ENCODE data around the gene KATNB1.
A peak's percentile ranks its signal among the peaks of the same experiment; 100 is the strongest.

The KATNB1 gene

GRCh38 chr16:57732714-57733113, 2.9 kb upstream of the KATNB1 start:
- no peak for DNase-seq
- H4K5ac ChIP-seq (ENCODE audit: low read length) = no peak overlapping the region
- no peak overlapping the region for H3K4ac ChIP-seq (ENCODE audit: low read depth, low read length)
- no peaks in the 10 kb centered on the region for H3K79me2 ChIP-seq (ENCODE audit: control insufficient read depth, insufficient read depth, low read length)
- H3K4me1 ChIP-seq (ENCODE audit: control insufficient read depth, low read depth, low read length) = no peaks in the 10 kb centered on the region
- H3K36me3 ChIP-seq (ENCODE audit: control insufficient read depth, insufficient read depth, low read length) = no peaks in the 10 kb centered on the region
- H2BK5ac ChIP-seq (ENCODE audit: low read length) = no peak overlapping the region
- H3K23ac ChIP-seq (ENCODE audit: low read length) = no peak overlapping the region
- no peak overlapping the region for H3K4me3 ChIP-seq (ENCODE audit: low read length)
- H3K9ac ChIP-seq (ENCODE audit: low read length) = no peak overlapping the region
- H2BK120ac ChIP-seq (ENCODE audit: low read depth, low read length) = no peak overlapping the region
- H3K27ac ChIP-seq (ENCODE audit: low read depth, low read length) = no peak overlapping the region
- no peak overlapping the region for H4K8ac ChIP-seq (ENCODE audit: low read depth, low read length)
- no peak overlapping the region for H2AK5ac ChIP-seq (ENCODE audit: low read length)
- no peak overlapping the region for H3K4me2 ChIP-seq (ENCODE audit: low read length)
- H3K56ac ChIP-seq (ENCODE audit: low read length) = no peak overlapping the region
- H3K79me1 ChIP-seq (ENCODE audit: low read length) = peaks cover 2% of the 10 kb centered on the region
- no peaks in the 10 kb centered on the region for H3K27me3 ChIP-seq (ENCODE audit: insufficient read depth, low read length, poor library complexity)
- H3K18ac ChIP-seq (ENCODE audit: low read length) = no peak overlapping the region
- no CpG with 5 or more reads among the region's 2 CpGs for WGBS (ENCODE audit: extremely low coverage, insufficient coverage, low lambda C conversion rate)
- no peak overlapping the region for H2BK15ac ChIP-seq (replicated peaks; ENCODE audit: low read depth)

DNA sequence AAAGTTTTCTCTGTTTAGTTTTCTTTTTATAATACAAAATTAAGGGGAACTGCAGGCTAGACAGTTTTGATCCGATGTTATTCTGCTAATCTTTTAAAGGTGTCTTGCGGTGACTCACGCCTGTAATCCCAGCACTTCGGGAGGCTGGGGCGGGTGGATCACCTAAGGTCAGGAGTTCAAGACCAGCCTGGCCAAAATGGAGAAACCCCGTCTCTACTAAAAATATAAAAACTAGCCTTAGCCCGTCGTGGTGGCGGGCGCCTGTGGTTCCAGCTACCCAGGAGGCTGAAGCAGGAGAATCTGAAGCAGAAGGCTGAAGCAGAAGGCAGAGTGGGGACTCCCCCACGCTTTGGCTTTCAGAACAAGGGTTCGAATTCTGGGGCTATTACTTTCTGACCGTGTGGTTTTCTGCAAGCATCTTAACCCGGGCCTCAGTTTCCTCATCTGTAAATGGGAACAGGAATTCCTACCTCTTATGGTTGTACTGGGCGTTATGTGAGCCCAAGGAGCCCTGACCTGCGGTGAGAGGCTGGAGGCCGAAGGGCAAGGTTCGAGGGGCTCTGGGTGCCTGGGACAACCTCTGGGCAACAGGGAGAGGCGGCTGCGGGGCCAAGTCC, 1.2 kb upstream of the KATNB1 start:
- Histone ChIP-seq H2AK5ac (ENCODE audit: low read length) (peak overlapping the region; percentile 93), H3K4me1 (ENCODE audit: control insufficient read depth, low read depth, low read length) (no peaks in the 10 kb centered on the region), H3K27me3 (ENCODE audit: insufficient read depth, low read length, poor library complexity) (no peaks in the 10 kb centered on the region), H3K18ac (ENCODE audit: low read length) (peak overlapping the region; percentile 86), H3K27ac (ENCODE audit: low read depth, low read length) (no peak overlapping the region), H3K4ac (ENCODE audit: low read depth, low read length) (peak overlapping the region; percentile 62), H3K23ac (ENCODE audit: low read length) (no peak overlapping the region), H3K4me2 (ENCODE audit: low read length) (peak overlapping the region; percentile 92), H3K4me3 (ENCODE audit: low read length) (peak overlapping the region; percentile 93), H2BK15ac (replicated peaks; ENCODE audit: low read depth) (no peak overlapping the region), H3K9ac (ENCODE audit: low read length) (peak overlapping the region; percentile 98), H3K79me1 (ENCODE audit: low read length) (peaks cover 2% of the 10 kb centered on the region), H4K5ac (ENCODE audit: low read length) (no peak overlapping the region), H3K36me3 (ENCODE audit: control insufficient read depth, insufficient read depth, low read length) (no peaks in the 10 kb centered on the region), H3K79me2 (ENCODE audit: control insufficient read depth, insufficient read depth, low read length) (no peaks in the 10 kb centered on the region), H3K56ac (ENCODE audit: low read length) (peak overlapping the region; percentile 89), H2BK120ac (ENCODE audit: low read depth, low read length) (no peak overlapping the region), H2BK5ac (ENCODE audit: low read length) (peak overlapping the region; percentile 83), H4K8ac (ENCODE audit: low read depth, low read length) (peak overlapping the region; percentile 70)
- DNase-seq = no peak
- WGBS (ENCODE audit: extremely low coverage, insufficient coverage, low lambda C conversion rate) = no CpG with 5 or more reads among the region's 20 CpGs

- Histone ChIP-seq H2BK120ac (ENCODE audit: low read depth, low read length) (no peak overlapping the region), H3K27me3 (ENCODE audit: insufficient read depth, low read length, poor library complexity) (no peaks in the 10 kb centered on the region), H2AK5ac (ENCODE audit: low read length) (peak overlapping the region; percentile 93), H3K18ac (ENCODE audit: low read length) (peak overlapping the region; percentile 86), H4K5ac (ENCODE audit: low read length) (no peak overlapping the region), H3K36me3 (ENCODE audit: control insufficient read depth, insufficient read depth, low read length) (no peaks in the 10 kb centered on the region), H3K4ac (ENCODE audit: low read depth, low read length) (peak overlapping the region; percentile 62), H3K23ac (ENCODE audit: low read length) (no peak overlapping the region), H3K79me1 (ENCODE audit: low read length) (peaks cover 2% of the 10 kb centered on the region), H3K4me1 (ENCODE audit: control insufficient read depth, low read depth, low read length) (no peaks in the 10 kb centered on the region), H2BK5ac (ENCODE audit: low read length) (peak overlapping the region; percentile 83), H3K56ac (ENCODE audit: low read length) (peak overlapping the region; percentile 89), H3K79me2 (ENCODE audit: control insufficient read depth, insufficient read depth, low read length) (no peaks in the 10 kb centered on the region), H3K4me2 (ENCODE audit: low read length) (peak overlapping the region; percentile 92), H3K9ac (ENCODE audit: low read length) (peak overlapping the region; percentile 98), H2BK15ac (replicated peaks; ENCODE audit: low read depth) (no peak overlapping the region), H4K8ac (ENCODE audit: low read depth, low read length) (no peak overlapping the region), H3K4me3 (ENCODE audit: low read length) (peak overlapping the region; percentile 93), H3K27ac (ENCODE audit: low read depth, low read length) (peak overlapping the region; percentile 35)
- WGBS (ENCODE audit: extremely low coverage, insufficient coverage, low lambda C conversion rate) = no CpG with 5 or more reads among the region's 45 CpGs
- DNase-seq = peak; percentile 100
Observed at GRCh38 chr16:57734925-57735754, 430 bp upstream of the KATNB1 start.

DNA sequence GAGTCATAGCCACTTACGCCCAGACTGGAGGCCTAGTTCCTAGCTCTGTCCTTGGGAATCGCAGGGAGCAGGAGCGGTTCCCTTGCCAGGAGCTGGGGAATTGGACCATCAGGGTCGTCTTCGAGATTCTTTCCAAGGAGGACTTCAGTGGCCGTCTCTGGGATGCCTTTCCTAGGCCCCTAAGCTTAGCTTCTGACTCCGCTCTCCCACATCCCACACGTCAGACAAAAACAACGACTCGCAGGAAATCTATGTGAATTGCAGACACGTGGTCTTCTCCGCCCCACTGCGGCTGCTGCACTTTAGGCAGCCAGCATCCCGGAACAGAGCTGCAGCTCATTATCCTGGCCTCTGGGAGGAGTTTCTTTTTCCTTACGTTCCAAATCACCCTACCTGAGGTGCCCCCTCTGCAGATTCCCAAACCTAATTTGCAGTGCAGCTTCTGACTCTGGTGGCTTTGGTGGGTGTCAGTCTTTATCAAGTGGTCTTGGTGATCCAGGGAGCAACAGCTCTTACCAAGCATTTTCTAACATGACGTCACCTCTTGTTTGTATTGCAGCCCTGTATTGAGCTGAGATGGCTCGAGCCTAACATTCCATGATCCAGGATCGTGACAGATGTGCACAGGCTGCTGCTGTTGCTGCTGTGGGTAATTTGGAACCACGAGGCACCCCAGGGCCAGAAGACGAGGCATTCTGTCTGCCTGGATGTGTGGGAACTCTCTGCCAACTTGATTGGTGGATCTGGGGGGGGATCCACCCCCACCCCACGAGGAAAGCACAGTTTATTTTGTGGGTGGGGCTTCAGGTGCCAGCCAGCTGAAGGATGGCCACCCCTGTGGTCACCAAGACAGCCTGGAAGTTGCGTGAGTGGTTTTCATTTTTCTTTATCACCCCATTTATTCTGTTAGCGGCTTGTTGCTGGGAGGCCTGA, 1.1 kb downstream of the KATNB1 start:
- H3K79me1 ChIP-seq (ENCODE audit: low read length) = peaks cover 2% of the 10 kb centered on the region
- H3K36me3 ChIP-seq (ENCODE audit: control insufficient read depth, insufficient read depth, low read length) = no peaks in the 10 kb centered on the region
- H3K79me2 ChIP-seq (ENCODE audit: control insufficient read depth, insufficient read depth, low read length) = no peaks in the 10 kb centered on the region
- H3K23ac ChIP-seq (ENCODE audit: low read length) = no peak overlapping the region
- peak; percentile 87 for DNase-seq
- H3K4me3 ChIP-seq (ENCODE audit: low read length) = peak overlapping the region; percentile 8
- no peak overlapping the region for H3K27ac ChIP-seq (ENCODE audit: low read depth, low read length)
- H4K5ac ChIP-seq (ENCODE audit: low read length) = no peak overlapping the region
- no peak overlapping the region for H2BK120ac ChIP-seq (ENCODE audit: low read depth, low read length)
- H2AK5ac ChIP-seq (ENCODE audit: low read length) = no peak overlapping the region
- H3K4ac ChIP-seq (ENCODE audit: low read depth, low read length) = no peak overlapping the region
- no peaks in the 10 kb centered on the region for H3K4me1 ChIP-seq (ENCODE audit: control insufficient read depth, low read depth, low read length)
- H3K56ac ChIP-seq (ENCODE audit: low read length) = peak overlapping the region; percentile 87
- no peak overlapping the region for H3K18ac ChIP-seq (ENCODE audit: low read length)
- peak overlapping the region; percentile 74 for H3K9ac ChIP-seq (ENCODE audit: low read length)
- no CpG with 5 or more reads among the region's 23 CpGs for WGBS (ENCODE audit: extremely low coverage, insufficient coverage, low lambda C conversion rate)
- H2BK5ac ChIP-seq (ENCODE audit: low read length) = no peak overlapping the region
- peak overlapping the region; percentile 42 for H3K4me2 ChIP-seq (ENCODE audit: low read length)
- no peak overlapping the region for H4K8ac ChIP-seq (ENCODE audit: low read depth, low read length)
- no peak overlapping the region for H2BK15ac ChIP-seq (replicated peaks; ENCODE audit: low read depth)
- no peaks in the 10 kb centered on the region for H3K27me3 ChIP-seq (ENCODE audit: insufficient read depth, low read length, poor library complexity)

- H4K5ac ChIP-seq (ENCODE audit: low read length) = no peak overlapping the region
- no peak overlapping the region for H3K27ac ChIP-seq (ENCODE audit: low read depth, low read length)
- no peaks in the 10 kb centered on the region for H3K36me3 ChIP-seq (ENCODE audit: control insufficient read depth, insufficient read depth, low read length)
- no peak overlapping the region for H3K4ac ChIP-seq (ENCODE audit: low read depth, low read length)
- no peaks in the 10 kb centered on the region for H3K27me3 ChIP-seq (ENCODE audit: insufficient read depth, low read length, poor library complexity)
- H3K56ac ChIP-seq (ENCODE audit: low read length) = no peak overlapping the region
- no CpG with 5 or more reads among the region's 7 CpGs for WGBS (ENCODE audit: extremely low coverage, insufficient coverage, low lambda C conversion rate)
- H3K18ac ChIP-seq (ENCODE audit: low read length) = no peak overlapping the region
- no peak overlapping the region for H2AK5ac ChIP-seq (ENCODE audit: low read length)
- H2BK15ac ChIP-seq (replicated peaks; ENCODE audit: low read depth) = no peak overlapping the region
- peaks cover 2% of the 10 kb centered on the region for H3K79me1 ChIP-seq (ENCODE audit: low read length)
- no peak overlapping the region for H2BK120ac ChIP-seq (ENCODE audit: low read depth, low read length)
- no peak for DNase-seq
- no peak overlapping the region for H4K8ac ChIP-seq (ENCODE audit: low read depth, low read length)
- H3K9ac ChIP-seq (ENCODE audit: low read length) = no peak overlapping the region
- H3K23ac ChIP-seq (ENCODE audit: low read length) = no peak overlapping the region
- H3K79me2 ChIP-seq (ENCODE audit: control insufficient read depth, insufficient read depth, low read length) = no peaks in the 10 kb centered on the region
- H3K4me1 ChIP-seq (ENCODE audit: control insufficient read depth, low read depth, low read length) = no peaks in the 10 kb centered on the region
- no peak overlapping the region for H3K4me3 ChIP-seq (ENCODE audit: low read length)
- no peak overlapping the region for H3K4me2 ChIP-seq (ENCODE audit: low read length)
- no peak overlapping the region for H2BK5ac ChIP-seq (ENCODE audit: low read length)
Observed at GRCh38 chr16:57738844-57739243, 3.3 kb downstream of the KATNB1 start.

All from mesendoderm (in vitro differentiated cells).